Ammon's horn (tissue), 1 donor: Measurements from ENCODE around the gene RPS6KA2.

Source experiments
- DNase-seq: peaks from one replicate; pipeline ENCODE4 v3.0.0-alpha.2; 2016; ENCODE audit warnings: low spot score

The RPS6KA2 gene

GRCh38 chr6:166444446-166444845, 182.6 kb downstream of the RPS6KA2 start:
- DNase-seq, result no peak

DNA sequence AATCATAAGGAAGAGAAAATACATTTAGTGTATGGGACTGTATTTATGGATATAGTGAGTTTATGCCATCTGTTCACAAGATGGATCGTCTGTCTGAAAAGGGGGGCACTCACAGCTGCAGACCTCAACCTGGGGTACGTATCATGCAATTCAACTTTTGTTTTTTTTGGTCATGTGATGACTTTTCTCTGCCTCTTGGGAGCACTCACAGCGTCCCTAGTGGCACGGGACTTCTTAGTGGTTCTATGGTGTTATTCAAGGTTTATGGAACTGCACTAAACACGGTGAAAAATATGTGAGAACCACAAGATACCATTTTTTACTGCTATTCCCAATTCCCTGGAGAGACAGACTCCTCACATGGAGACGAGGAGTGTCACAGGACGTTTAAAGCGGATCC, 183.9 kb downstream of the RPS6KA2 start:
- no peak for DNase-seq

- DNase-seq, result no peak
Observed at GRCh38 chr6:166442131-166442685, 184.8 kb downstream of the RPS6KA2 start.

DNA sequence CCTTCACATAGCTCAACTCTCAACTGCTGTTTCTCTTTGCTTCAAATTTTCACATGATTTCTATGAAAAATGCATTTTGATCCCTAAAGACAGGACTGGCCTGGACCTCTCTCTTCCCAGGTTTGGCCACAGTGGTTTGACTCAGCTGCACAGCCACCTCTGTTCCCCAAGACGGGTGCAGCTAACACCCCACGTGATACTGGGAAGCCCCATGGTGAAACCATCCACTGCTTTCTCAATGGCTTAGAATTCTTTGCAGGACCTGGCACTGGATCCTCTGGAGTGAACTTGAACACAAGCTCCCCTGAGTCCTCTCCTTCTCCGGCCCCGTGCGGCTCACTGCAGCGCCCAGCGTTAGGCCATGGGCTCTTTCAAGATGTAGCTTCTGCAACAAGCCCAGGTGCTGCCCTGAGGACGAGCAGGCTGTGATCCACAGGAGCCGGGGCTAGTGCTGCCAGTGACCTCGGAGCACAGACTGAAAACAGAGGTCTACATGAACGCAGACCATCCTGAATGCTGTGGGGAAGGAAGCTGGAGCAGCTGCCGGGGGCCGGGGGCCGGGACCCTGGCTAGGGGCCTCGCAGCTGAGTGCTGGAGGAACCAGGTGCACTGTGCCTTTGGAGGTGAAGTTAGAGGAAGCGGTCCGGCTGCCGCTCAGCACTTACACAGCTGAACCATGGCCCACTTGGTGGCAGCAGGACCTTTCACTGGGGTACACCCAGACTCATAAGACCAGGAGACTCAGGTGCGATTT, 185.5 kb downstream of the RPS6KA2 start:
- DNase-seq, result no peak

- DNase-seq, result no peak
Observed at GRCh38 chr6:166440729-166441128, 186.3 kb downstream of the RPS6KA2 start.

DNA sequence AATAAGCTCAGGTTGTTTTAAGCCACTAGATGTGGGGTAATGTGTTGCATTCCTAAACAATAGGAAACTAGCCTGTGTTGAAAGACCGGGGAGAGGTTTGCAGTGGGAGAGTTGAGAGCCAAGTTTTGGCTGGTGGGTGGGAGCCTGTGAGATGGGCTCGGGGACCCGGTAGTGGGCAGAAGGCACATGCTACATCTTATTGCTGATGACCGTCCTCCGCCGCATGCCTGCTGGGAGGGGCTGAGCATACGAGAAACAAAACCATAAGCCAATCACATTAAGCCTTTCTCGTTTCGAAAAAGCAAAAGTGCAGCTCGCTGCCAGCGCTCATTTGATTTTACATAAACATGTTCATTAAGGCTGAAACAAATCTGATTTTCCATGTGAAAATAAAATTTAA, 186.9 kb downstream of the RPS6KA2 start:
- no peak for DNase-seq

GRCh38 chr6:166439366-166440091, 187.5 kb downstream of the RPS6KA2 start:
- DNase-seq, result no peak

DNA sequence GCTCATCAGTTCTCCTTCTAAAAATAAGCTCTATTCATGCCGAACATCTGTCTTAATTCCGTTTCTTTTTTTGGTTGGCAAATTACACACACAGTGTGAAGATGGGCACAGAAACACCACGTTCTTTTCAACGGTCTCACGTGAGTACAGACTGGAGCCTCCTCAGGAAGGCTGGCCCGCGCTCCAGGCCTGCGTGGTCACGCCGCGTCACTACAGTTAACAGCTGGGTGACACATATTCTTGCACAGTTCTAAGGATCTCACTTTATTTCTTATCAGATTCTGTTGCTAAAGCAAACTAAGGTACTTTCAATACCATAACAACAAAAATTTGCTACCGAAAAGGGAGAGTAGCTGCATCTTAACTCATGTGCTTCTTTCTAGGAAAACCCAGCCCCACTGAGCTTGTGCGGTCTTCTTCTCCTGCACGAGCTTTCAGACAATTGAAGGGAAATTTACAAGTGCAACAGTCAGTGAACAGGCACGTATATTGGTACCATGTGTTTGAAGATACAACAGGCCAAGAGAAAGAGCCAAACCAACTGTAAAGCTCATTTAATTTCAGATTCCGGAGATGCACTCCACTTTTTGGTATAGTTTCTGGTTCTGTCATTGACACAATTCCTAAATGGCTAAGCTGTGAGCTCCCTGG, 188.7 kb downstream of the RPS6KA2 start:
- DNase-seq, result no peak

- DNase-seq, result no peak
Observed at GRCh38 chr6:166437661-166438060, 189.4 kb downstream of the RPS6KA2 start.

GRCh38 chr6:166436195-166437139, 190.6 kb downstream of the RPS6KA2 start:
- DNase-seq, result no peak

DNA sequence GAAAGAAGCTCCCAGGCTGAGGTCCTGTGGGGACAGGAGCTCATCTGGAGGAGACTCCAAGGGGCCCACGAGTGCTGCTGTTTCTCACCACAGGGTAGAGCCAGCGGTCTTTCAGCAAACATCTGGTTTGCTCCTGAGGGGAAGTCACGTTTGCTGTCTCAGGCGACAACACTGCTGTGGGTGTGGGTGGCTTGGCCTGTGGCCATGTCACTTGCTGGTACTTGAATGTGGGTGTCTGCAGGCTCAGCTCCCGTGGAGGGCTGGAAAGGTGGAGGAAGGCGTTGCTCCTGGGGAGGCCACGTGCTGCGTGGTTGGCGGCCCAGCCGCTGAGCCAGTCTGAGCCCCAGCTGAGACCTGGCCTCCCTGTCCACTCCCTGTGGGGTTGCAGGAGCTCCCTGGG, 191.5 kb downstream of the RPS6KA2 start:
- no peak for DNase-seq

GRCh38 chr6:166434336-166434735, 192.7 kb downstream of the RPS6KA2 start:
- no peak for DNase-seq

DNA sequence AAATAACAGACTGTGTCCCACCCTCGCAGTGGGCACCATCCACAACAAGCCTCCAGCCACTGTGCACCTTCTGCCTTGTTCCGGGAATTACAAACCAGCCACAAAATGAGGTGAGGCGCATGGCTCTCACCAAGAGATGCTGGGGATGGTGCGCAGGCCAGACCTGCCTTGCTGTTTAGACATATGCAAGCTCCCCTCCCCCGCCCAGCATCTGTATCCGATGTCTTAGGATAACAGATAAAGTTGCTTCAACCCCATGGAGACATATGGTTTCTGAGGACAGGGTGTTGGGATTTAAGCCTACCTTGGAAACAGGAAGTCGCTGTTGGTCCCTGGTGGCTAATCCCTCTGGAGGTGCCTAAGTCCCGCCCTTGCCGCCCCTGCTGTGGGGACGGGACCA, 194.0 kb downstream of the RPS6KA2 start:
- DNase-seq, result no peak

DNA sequence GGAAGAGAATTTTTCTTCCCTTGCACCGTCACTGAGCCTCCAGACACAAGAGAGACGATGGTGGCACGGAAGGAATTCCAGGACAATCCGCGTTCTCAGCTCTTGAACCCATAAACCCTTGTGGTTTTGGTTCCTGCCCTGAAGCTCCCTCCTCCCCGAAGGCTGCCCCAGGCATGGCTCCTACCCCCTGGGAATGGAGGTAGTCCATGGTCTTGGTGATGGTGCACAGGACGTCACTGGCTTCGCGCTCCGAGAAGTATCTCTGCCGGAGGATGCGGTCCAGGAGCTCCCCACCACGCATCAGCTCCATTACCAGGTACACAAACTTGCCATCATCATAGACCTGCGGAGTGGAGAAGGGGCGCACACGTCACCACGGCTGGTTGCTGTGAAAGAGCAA, 196.8 kb downstream of the RPS6KA2 start:
- DNase-seq, result no peak

GRCh38 chr6:166424431-166424830, 202.6 kb downstream of the RPS6KA2 start:
- no peak for DNase-seq

- DNase-seq, result peak; percentile 93
Observed at GRCh38 chr6:166423781-166424180, 203.3 kb downstream of the RPS6KA2 start.

- no peak for DNase-seq
Observed at GRCh38 chr6:166423051-166423745, 203.9 kb downstream of the RPS6KA2 start.

DNA sequence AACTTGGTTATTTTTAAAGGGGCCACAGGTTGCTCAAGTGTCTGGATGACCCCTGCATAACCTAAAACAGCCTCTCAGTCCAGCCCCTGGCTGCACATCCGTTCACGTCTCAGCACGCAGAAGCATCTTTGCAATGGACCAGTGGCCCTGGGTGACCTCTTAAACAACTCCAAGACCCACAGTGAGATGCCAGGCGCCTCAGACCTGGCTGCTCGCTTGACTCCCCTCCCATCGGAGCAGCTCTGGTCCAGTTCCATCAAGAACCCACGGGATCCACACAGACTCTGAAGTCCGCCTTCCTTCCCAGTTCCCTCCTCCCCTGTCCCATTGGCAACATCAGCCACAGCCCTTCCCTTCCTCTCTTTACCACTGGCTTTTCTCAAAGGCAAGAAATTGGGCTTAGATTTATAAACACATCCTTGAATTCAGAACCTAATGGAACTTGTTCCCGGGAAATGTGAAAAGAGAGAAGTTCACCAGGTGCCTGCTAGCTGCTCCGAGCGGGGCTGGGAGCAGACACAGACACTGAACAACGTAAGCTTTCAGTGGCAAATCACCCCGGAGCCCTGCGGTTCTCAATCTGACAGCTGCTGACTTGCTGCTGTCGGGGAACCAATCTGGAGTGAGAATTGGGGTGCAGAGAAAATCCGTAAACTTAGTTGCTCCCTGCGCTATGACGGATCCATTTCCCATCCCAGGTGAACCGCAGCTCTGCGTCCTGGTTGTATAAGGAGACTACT, 204.7 kb downstream of the RPS6KA2 start:
- DNase-seq, result no peak

- DNase-seq, result peak; percentile 76
Observed at GRCh38 chr6:166420351-166420750, 206.7 kb downstream of the RPS6KA2 start.

DNA sequence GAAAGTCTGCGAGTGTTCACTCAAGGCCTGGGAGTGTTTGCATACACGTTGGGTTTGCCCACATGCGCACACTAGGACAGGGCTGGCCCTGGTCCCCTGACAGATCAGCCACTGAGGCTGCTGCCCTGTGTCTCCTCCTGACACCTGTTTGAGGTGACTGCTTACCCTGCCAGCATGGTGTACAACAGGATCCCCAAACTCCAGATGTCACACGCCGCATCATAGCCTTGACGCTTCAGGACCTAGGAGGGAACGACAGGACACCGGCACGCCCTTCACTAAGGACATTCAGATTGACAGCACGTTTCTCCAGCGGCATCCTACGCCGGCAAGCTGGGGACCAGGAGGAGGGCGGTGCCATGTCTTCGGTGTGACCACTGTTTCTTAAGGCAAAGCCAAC, 207.3 kb downstream of the RPS6KA2 start:
- no peak for DNase-seq
